Muscle layer of duodenum (tissue), 2 donors: ENCODE results near the gene TEX261.

Source experiments
- H3K27ac ChIP-seq: one replicate; pipeline ENCODE4 v1.7.0; 2013; ENCODE audit warnings: mild to moderate bottlenecking, low read length
- H3K27me3 ChIP-seq: one replicate; pipeline ENCODE4 v1.7.0; 2013; ENCODE audit warnings: low read depth, mild to moderate bottlenecking, control low read depth, low read length
- H3K36me3 ChIP-seq, 2 donors: one replicate each; pipeline ENCODE4 v1.7.0; 2013; ENCODE audit warnings: low read length in 2 of 2, control low read depth in 1 of 2, mild to moderate bottlenecking in 1 of 2; ENCODE audit not compliant: insufficient read depth in 2 of 2, control insufficient read depth in 1 of 2
- H3K4me1 ChIP-seq, 2 donors: one replicate each; pipeline ENCODE4 v1.7.0; 2013; ENCODE audit warnings: low read length in 2 of 2, mild to moderate bottlenecking in 2 of 2, control low read depth in 1 of 2, moderate library complexity in 1 of 2; ENCODE audit not compliant: insufficient read depth in 2 of 2, control insufficient read depth in 1 of 2
- H3K4me3 ChIP-seq, 2 donors: one replicate each; pipeline ENCODE4 v1.7.0; 2013; ENCODE audit warnings: low read length in 2 of 2, low read depth in 1 of 2, mild to moderate bottlenecking in 1 of 2
- H3K9me3 ChIP-seq, 2 donors: one replicate each; pipeline ENCODE4 v1.7.0; 2013; ENCODE audit warnings: low read length in 2 of 2, control low read depth in 1 of 2, mild to moderate bottlenecking in 1 of 2; ENCODE audit not compliant: control insufficient read depth in 1 of 2
- donor health status: healthy.

TEX261 gene

DNA sequence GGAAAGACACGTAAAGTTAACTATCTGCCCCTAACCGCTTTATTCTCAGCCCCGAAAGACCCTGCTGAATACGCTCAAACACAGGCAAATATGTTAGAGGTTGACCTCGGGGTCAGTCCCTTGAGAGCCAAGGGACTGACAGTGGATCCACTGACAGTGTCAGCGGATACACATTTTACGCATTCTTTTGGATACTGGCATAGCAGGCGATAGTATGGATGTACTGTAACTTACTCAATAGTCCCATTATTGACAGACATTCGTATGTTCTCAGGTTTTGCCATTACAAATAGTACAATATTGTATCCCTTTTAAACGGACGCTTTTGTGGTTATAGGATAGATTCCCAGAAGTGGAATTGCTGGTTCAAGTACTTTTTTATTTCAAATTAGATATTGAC is 45.6 kb downstream of the TEX261 start:
- no peak overlapping the region for H3K27ac ChIP-seq
- peaks cover 0 to 3% of the 10 kb centered on the region in 2 donors for H3K4me1 ChIP-seq
- peaks cover 18% of the 10 kb centered on the region for H3K27me3 ChIP-seq
- H3K4me3 ChIP-seq: no peak overlapping the region
- no peaks in the 10 kb centered on the region for H3K36me3 ChIP-seq
- no peaks in the 10 kb centered on the region for H3K9me3 ChIP-seq

GRCh38 chr2:70948337-70949003 is 46.2 kb downstream of the TEX261 start:
- H3K9me3 ChIP-seq: no peaks in the 10 kb centered on the region
- peak overlapping the region; percentile 40 to 55 for H3K4me3 ChIP-seq
- H3K4me1 ChIP-seq: peaks cover 0 to 3% of the 10 kb centered on the region in 2 donors
- no peak overlapping the region for H3K27ac ChIP-seq
- no peaks in the 10 kb centered on the region for H3K36me3 ChIP-seq
- peaks cover 18% of the 10 kb centered on the region for H3K27me3 ChIP-seq

DNA sequence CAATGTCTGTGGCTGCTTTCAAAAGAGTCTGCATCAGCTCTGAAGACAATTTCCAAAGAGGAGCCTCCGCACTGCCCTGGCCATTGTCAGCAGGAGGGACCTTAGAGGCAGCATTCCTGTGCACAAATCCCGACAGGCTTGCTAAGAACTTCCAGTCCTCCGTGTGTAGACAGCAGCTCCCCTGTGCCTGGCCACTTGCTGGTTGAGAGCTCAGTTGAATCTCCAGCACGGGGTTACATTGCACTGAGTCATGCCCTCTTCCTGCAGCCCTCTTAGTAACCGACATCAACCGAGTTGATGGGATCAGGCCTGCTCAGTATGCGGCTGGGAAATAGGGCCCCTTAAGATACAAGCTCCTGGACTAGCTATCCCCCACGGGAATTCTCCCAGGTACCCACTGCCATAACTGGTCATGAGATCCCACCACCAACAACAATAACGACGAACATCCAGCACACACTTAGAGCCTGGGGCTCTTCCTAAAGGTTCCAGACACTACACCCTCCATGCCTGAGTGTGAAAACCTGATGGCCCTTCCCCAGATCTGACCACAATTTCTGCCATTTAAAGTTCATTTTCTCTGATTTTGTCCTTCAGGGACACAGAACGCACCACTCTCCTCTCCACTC is 47.0 kb downstream of the TEX261 start:
- peaks cover 0 to 3% of the 10 kb centered on the region in 2 donors for H3K4me1 ChIP-seq

DNA sequence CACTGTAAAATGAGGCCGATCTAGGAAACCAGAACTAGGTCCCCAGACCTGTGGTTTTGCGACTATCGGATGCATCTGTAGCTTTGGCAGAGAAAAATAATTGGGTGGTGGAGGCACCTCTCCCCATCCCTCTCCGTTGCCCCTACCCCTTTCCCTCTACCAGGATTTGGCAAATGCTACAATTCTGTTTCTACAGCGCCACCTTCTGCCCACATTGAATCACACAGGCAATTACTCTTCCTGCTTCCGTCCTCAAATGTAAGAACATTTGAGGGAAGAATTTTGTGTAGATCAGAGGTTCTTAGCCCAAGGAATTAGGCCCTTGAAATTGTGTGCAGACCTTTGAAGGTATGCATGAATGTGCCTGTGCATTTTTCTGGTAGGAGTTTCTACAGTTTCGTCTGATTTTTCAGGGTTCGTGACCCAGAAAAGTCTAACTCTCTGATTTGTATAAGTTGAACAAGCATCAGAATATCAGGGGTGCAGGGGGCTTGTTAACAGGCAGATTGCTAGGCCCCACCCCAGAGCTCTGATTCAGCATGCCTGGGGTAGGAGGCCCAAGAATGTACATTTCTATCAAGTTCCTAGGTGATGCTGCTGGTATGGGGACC is 47.7 kb downstream of the TEX261 start:
- H3K27ac ChIP-seq: no peak overlapping the region

More for the DNA sequence above, 47.0 kb downstream of the TEX261 start:
- H3K27ac ChIP-seq: no peak overlapping the region
- no peaks in the 10 kb centered on the region for H3K9me3 ChIP-seq
- H3K27me3 ChIP-seq: peaks cover 18% of the 10 kb centered on the region
- H3K4me3 ChIP-seq: peak overlapping the region in 1 of 2 donors; percentile 40
- no peaks in the 10 kb centered on the region for H3K36me3 ChIP-seq

GRCh38 chr2:70944111-70944690 is 50.5 kb downstream of the TEX261 start:
- Histone ChIP-seq H3K36me3 (no peaks in the 10 kb centered on the region), H3K27me3 (peaks cover 18% of the 10 kb centered on the region), H3K4me3 (no peak overlapping the region), H3K4me1 (peaks cover 0 to 3% of the 10 kb centered on the region in 2 donors), H3K27ac (no peak overlapping the region), H3K9me3 (no peaks in the 10 kb centered on the region)

More for the DNA sequence above, 47.7 kb downstream of the TEX261 start:
- Histone ChIP-seq H3K4me3 (no peak overlapping the region), H3K27me3 (peaks cover 18% of the 10 kb centered on the region), H3K4me1 (peaks cover 0 to 3% of the 10 kb centered on the region in 2 donors), H3K9me3 (no peaks in the 10 kb centered on the region), H3K36me3 (no peaks in the 10 kb centered on the region)

- Histone ChIP-seq H3K27ac (no peak overlapping the region), H3K36me3 (no peaks in the 10 kb centered on the region), H3K4me1 (no peaks in the 10 kb centered on the region), H3K4me3 (no peak overlapping the region), H3K9me3 (no peaks in the 10 kb centered on the region), H3K27me3 (peaks cover 18% of the 10 kb centered on the region)
Observed at GRCh38 chr2:70943205-70943871, 51.3 kb downstream of the TEX261 start.

- H3K27me3 ChIP-seq: peaks cover 12% of the 10 kb centered on the region
Observed at GRCh38 chr2:70942396-70943204, 52.1 kb downstream of the TEX261 start.

DNA sequence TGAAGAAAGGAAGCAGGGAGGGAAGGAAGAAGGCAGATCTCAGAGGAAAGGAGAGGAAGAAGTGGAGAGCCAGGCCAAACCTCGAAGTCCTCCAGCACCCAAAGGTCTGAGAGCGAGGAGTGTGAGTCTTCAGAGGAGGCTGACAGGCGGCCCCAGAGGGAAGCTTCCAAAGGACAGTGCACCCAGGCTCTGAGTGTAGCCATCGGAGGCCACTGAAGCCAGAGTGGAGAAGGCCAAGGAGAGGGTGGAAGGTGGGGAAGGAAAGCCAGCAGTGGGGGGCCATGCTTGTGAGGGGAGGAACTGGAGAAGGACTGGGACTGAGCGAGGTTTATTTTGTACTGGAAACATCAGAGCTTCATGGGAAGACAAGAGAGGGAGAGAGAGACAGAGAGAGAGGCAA is 53.0 kb downstream of the TEX261 start:
- Histone ChIP-seq H3K4me1 (no peaks in the 10 kb centered on the region), H3K4me3 (no peak overlapping the region), H3K27me3 (peaks cover 3% of the 10 kb centered on the region), H3K36me3 (no peaks in the 10 kb centered on the region), H3K27ac (no peak overlapping the region), H3K9me3 (no peaks in the 10 kb centered on the region)

More at GRCh38 chr2:70942396-70943204, 52.1 kb downstream of the TEX261 start:
- Histone ChIP-seq H3K4me1 (no peaks in the 10 kb centered on the region), H3K27ac (no peak overlapping the region), H3K36me3 (no peaks in the 10 kb centered on the region), H3K4me3 (no peak overlapping the region), H3K9me3 (no peaks in the 10 kb centered on the region)

DNA sequence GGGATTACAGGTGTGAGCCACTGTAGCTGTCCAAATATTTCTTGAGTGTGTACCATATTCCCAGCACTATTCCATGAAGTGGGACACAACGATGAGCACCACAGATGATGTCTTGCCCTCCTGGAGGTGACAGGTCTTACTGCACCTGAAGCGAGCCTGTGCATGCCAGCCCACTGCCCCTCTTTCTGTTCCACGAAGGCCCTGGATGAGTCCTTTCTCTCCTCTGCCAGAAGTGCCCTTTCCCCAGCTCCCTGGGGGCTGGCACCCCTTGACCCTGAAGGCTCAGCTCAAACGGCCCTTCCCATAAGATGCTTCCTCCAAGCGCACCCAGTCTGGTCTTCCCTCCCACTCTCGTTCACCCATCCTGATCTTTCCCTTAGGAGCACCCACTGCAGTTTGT is 53.5 kb downstream of the TEX261 start:
- H3K9me3 ChIP-seq: no peaks in the 10 kb centered on the region
- H3K4me1 ChIP-seq: no peaks in the 10 kb centered on the region
- no peak overlapping the region for H3K4me3 ChIP-seq
- no peak overlapping the region for H3K27ac ChIP-seq
- H3K36me3 ChIP-seq: no peaks in the 10 kb centered on the region
- H3K27me3 ChIP-seq: no peaks in the 10 kb centered on the region

GRCh38 chr2:70939839-70940580 is 54.7 kb downstream of the TEX261 start:
- H3K4me3 ChIP-seq: no peak overlapping the region
- no peak overlapping the region for H3K27ac ChIP-seq
- no peaks in the 10 kb centered on the region for H3K9me3 ChIP-seq
- no peaks in the 10 kb centered on the region for H3K27me3 ChIP-seq
- H3K4me1 ChIP-seq: no peaks in the 10 kb centered on the region
- H3K36me3 ChIP-seq: no peaks in the 10 kb centered on the region
